Muscle layer of colon (tissue), 2 donors: ENCODE data around the gene LRP6.

ENCODE experiments used
- H3K27ac ChIP-seq: one replicate; pipeline ENCODE4 v1.7.0; 2013; ENCODE audit warnings: low read depth, mild to moderate bottlenecking, low read length, moderate library complexity
- H3K27me3 ChIP-seq, 2 donors: one replicate each; pipeline ENCODE4 v1.7.0; 2013; ENCODE audit warnings: low read length in 2 of 2, mild to moderate bottlenecking in 2 of 2; ENCODE audit not compliant: insufficient read depth in 2 of 2, control insufficient read depth in 1 of 2
- H3K36me3 ChIP-seq: one replicate; pipeline ENCODE4 v1.7.0; 2013; ENCODE audit warnings: mild to moderate bottlenecking, low read length; ENCODE audit not compliant: insufficient read depth
- H3K4me1 ChIP-seq: one replicate; pipeline ENCODE4 v1.7.0; 2013; ENCODE audit warnings: mild to moderate bottlenecking, low read length; ENCODE audit not compliant: insufficient read depth
- H3K4me3 ChIP-seq, 2 donors: one replicate each; pipeline ENCODE4 v1.7.0; 2013; ENCODE audit warnings: low read length in 2 of 2, low read depth in 1 of 2, mild to moderate bottlenecking in 1 of 2, moderate library complexity in 1 of 2
- H3K9ac ChIP-seq: one replicate; pipeline ENCODE4 v1.7.0; 2013; ENCODE audit warnings: low read length
- H3K9me3 ChIP-seq: one replicate; pipeline ENCODE4 v1.7.0; 2013; ENCODE audit warnings: mild to moderate bottlenecking, low read length
- donor health status: abdominal sarcoma.
- donor health status: Adenocarcinoma of cecum.

The LRP6 gene

GRCh38 chr12:12195516-12195915 lies 71.3 kb downstream of the LRP6 start:
- H3K36me3 ChIP-seq = no peaks in the 10 kb centered on the region
- H3K27ac ChIP-seq = no peak overlapping the region
- no peaks in the 10 kb centered on the region for H3K9me3 ChIP-seq
- H3K9ac ChIP-seq = no peak overlapping the region
- no peaks in the 10 kb centered on the region for H3K27me3 ChIP-seq
- H3K4me1 ChIP-seq = peaks cover under 1% of the 10 kb centered on the region
- H3K4me3 ChIP-seq = no peak overlapping the region

- Histone ChIP-seq H3K36me3 (no peaks in the 10 kb centered on the region), H3K27ac (no peak overlapping the region)
Measured at GRCh38 chr12:12195081-12195480, 71.8 kb downstream of the LRP6 start.

GRCh38 chr12:12194206-12194605 lies 72.6 kb downstream of the LRP6 start:
- Histone ChIP-seq H3K4me1 (peaks cover 11% of the 10 kb centered on the region), H3K27ac (no peak overlapping the region), H3K27me3 (no peaks in the 10 kb centered on the region), H3K9me3 (no peaks in the 10 kb centered on the region), H3K4me3 (no peak overlapping the region), H3K9ac (no peak overlapping the region), H3K36me3 (no peaks in the 10 kb centered on the region)

More at GRCh38 chr12:12195081-12195480, 71.8 kb downstream of the LRP6 start:
- no peak overlapping the region for H3K4me3 ChIP-seq
- no peaks in the 10 kb centered on the region for H3K27me3 ChIP-seq
- no peak overlapping the region for H3K9ac ChIP-seq
- peaks cover 5% of the 10 kb centered on the region for H3K4me1 ChIP-seq
- H3K9me3 ChIP-seq = no peaks in the 10 kb centered on the region

- H3K4me1 ChIP-seq = peaks cover 24% of the 10 kb centered on the region
- H3K27me3 ChIP-seq = no peaks in the 10 kb centered on the region
- no peak overlapping the region for H3K27ac ChIP-seq
- H3K9me3 ChIP-seq = no peaks in the 10 kb centered on the region
- H3K9ac ChIP-seq = no peak overlapping the region
- H3K36me3 ChIP-seq = no peaks in the 10 kb centered on the region
- no peak overlapping the region for H3K4me3 ChIP-seq
Measured at GRCh38 chr12:12191008-12191407, 75.8 kb downstream of the LRP6 start.

- no peaks in the 10 kb centered on the region for H3K36me3 ChIP-seq
- H3K4me3 ChIP-seq = no peak overlapping the region
- no peaks in the 10 kb centered on the region for H3K9me3 ChIP-seq
- H3K27me3 ChIP-seq = no peaks in the 10 kb centered on the region
- H3K4me1 ChIP-seq = peaks cover 27% of the 10 kb centered on the region
- no peak overlapping the region for H3K9ac ChIP-seq
- H3K27ac ChIP-seq = no peak overlapping the region
Measured at GRCh38 chr12:12190087-12190809, 76.6 kb downstream of the LRP6 start.

- Histone ChIP-seq H3K27me3 (no peaks in the 10 kb centered on the region), H3K27ac (no peak overlapping the region), H3K9ac (no peak overlapping the region), H3K4me1 (peaks cover 35% of the 10 kb centered on the region), H3K36me3 (no peaks in the 10 kb centered on the region), H3K4me3 (no peak overlapping the region), H3K9me3 (no peaks in the 10 kb centered on the region)
Measured at GRCh38 chr12:12185414-12185813, 81.4 kb downstream of the LRP6 start.

- Histone ChIP-seq H3K4me1 (peaks cover 19% of the 10 kb centered on the region), H3K27ac (no peak overlapping the region), H3K27me3 (no peaks in the 10 kb centered on the region), H3K9me3 (no peaks in the 10 kb centered on the region), H3K9ac (no peak overlapping the region), H3K36me3 (no peaks in the 10 kb centered on the region), H3K4me3 (no peak overlapping the region)
Measured at GRCh38 chr12:12182703-12183365, 84.0 kb downstream of the LRP6 start.

- Histone ChIP-seq H3K4me3 (no peak overlapping the region), H3K27me3 (no peaks in the 10 kb centered on the region), H3K9me3 (no peaks in the 10 kb centered on the region), H3K9ac (no peak overlapping the region), H3K27ac (no peak overlapping the region), H3K36me3 (no peaks in the 10 kb centered on the region), H3K4me1 (peaks cover 13% of the 10 kb centered on the region)
Measured at GRCh38 chr12:12181511-12181910, 85.3 kb downstream of the LRP6 start.

- Histone ChIP-seq H3K4me1 (peaks cover 13% of the 10 kb centered on the region), H3K9me3 (no peaks in the 10 kb centered on the region), H3K36me3 (no peaks in the 10 kb centered on the region), H3K9ac (no peak overlapping the region), H3K4me3 (no peak overlapping the region), H3K27me3 (no peaks in the 10 kb centered on the region), H3K27ac (no peak overlapping the region)
Measured at GRCh38 chr12:12180575-12180974, 86.3 kb downstream of the LRP6 start.

GRCh38 chr12:12180136-12180535 lies 86.7 kb downstream of the LRP6 start:
- peaks cover 8% of the 10 kb centered on the region for H3K4me1 ChIP-seq
- no peaks in the 10 kb centered on the region for H3K9me3 ChIP-seq
- no peak overlapping the region for H3K4me3 ChIP-seq
- no peaks in the 10 kb centered on the region for H3K36me3 ChIP-seq
- no peaks in the 10 kb centered on the region for H3K27me3 ChIP-seq
- no peak overlapping the region for H3K27ac ChIP-seq
- no peak overlapping the region for H3K9ac ChIP-seq

- Histone ChIP-seq H3K4me3 (no peak overlapping the region), H3K27me3 (no peaks in the 10 kb centered on the region), H3K9ac (no peak overlapping the region), H3K27ac (no peak overlapping the region), H3K9me3 (no peaks in the 10 kb centered on the region), H3K36me3 (no peaks in the 10 kb centered on the region), H3K4me1 (peaks cover 8% of the 10 kb centered on the region)
Measured at GRCh38 chr12:12178559-12178958, 88.3 kb downstream of the LRP6 start.

- H3K9ac ChIP-seq = no peak overlapping the region
- peaks cover 15% of the 10 kb centered on the region for H3K4me1 ChIP-seq
- no peaks in the 10 kb centered on the region for H3K27me3 ChIP-seq
- H3K4me3 ChIP-seq = no peak overlapping the region
- no peaks in the 10 kb centered on the region for H3K36me3 ChIP-seq
- H3K27ac ChIP-seq = no peak overlapping the region
- H3K9me3 ChIP-seq = no peaks in the 10 kb centered on the region
Measured at GRCh38 chr12:12176402-12176801, 90.4 kb downstream of the LRP6 start.
